ENCODE results near the gene IRF1.

GRCh38 chr5:132480042-132480441 lies 10.5 kb downstream of the IRF1 start:
- no peak for TF ChIP-seq POLR2AphosphoS5 (IDR thresholded peaks at IDR 0.05)
- TF ChIP-seq CTCF (IDR thresholded peaks at IDR 0.05) = no peak
- no peak for TF ChIP-seq POLR2A (IDR thresholded peaks at IDR 0.05)
- no peak for TF ChIP-seq EP300 (IDR thresholded peaks at IDR 0.05)
